ENCODE measurements around the gene RNF115. TPM values are rescaled to one million over a fixed set of nuclear protein-coding genes. Genes with fewer than 3 reads are reported as not detected.

Gene RNF115
- total and polyA plus RNA-seq, 12 donors: 8.3 to 19.2 (median 12.4) TPM

DNA sequence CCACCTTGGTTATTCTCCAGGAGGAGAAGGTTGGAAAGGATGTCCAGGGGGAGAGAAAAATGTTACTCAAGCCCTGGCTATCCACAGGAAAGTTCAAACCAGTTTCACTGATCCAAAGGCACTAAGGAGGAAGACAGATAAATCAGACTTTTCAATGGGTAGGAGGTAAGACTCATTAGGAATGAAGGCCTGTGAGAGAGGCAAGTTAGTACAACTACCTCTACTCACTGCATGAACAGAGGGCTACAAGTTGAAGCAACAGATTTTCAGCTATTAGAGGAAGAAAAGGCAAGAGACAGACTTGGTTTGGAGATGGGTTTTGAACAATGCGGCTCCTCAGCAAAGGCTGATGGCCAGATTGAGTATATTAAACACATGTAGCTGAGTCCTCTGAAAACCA, 87.7 kb downstream of the RNF115 start:
- Histone ChIP-seq H3K9me3 (replicated peaks in 1 of 3) (no peaks in the 10 kb centered on the region), H3K4me1 (replicated peaks in 1 of 2) (no peaks in the 10 kb centered on the region), H3K27ac (no peak overlapping the region), H3K27me3 (no peaks in the 10 kb centered on the region), H3K36me3 (replicated peaks in 1 of 2) (no peaks in the 10 kb centered on the region), H3K4me3 (no peak overlapping the region)
- WGBS, 4 donors: 94 to 100% (median 99%) methylated on average over 1 of the region's 1 CpG
- DNase-seq: no peak
- no peak for TF ChIP-seq POLR2A (IDR thresholded peaks at IDR 0.05)
- TF ChIP-seq, protein P1, sequence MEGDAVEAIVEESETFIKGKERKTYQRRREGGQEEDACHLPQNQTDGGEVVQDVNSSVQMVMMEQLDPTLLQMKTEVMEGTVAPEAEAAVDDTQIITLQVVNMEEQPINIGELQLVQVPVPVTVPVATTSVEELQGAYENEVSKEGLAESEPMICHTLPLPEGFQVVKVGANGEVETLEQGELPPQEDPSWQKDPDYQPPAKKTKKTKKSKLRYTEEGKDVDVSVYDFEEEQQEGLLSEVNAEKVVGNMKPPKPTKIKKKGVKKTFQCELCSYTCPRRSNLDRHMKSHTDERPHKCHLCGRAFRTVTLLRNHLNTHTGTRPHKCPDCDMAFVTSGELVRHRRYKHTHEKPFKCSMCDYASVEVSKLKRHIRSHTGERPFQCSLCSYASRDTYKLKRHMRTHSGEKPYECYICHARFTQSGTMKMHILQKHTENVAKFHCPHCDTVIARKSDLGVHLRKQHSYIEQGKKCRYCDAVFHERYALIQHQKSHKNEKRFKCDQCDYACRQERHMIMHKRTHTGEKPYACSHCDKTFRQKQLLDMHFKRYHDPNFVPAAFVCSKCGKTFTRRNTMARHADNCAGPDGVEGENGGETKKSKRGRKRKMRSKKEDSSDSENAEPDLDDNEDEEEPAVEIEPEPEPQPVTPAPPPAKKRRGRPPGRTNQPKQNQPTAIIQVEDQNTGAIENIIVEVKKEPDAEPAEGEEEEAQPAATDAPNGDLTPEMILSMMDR (IDR thresholded peaks at IDR 0.05): no peak
- intact Hi-C loops (cut with DNase I): loop anchor here in 1 of 2 donors (10.0 kb wide), 1 partner anchor 89 kb away; the partner anchor contains the start of genes POLR3C and RNF115

DNA sequence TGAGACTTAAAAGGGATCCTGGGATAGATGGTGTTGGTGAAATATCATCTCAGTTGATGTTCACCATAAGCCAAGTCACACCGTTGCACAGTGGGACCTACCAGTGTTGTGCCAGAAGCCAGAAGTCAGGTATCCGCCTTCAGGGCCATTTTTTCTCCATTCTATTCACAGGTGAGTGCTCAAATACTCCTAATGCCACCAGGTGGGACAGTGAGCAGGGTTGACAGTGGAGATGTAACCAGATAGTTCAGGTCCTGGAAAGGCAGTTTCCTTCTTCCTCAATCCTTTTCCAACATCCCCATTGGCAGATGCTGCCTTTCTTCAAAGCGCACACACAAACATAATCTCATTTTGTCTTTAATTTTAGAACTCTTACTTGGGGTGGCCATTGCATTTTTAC, 93.0 kb downstream of the RNF115 start:
- Histone ChIP-seq H3K27ac (no peak overlapping the region), H3K36me3 (replicated peaks in 1 of 2) (no peaks in the 10 kb centered on the region), H3K4me3 (no peak overlapping the region), H3K4me1 (replicated peaks in 1 of 2) (peaks cover 4 to 7% of the 10 kb centered on the region in 2 donors), H3K27me3 (no peaks in the 10 kb centered on the region), H3K9me3 (replicated peaks in 1 of 3) (no peaks in the 10 kb centered on the region)
- DNase-seq: no peak
- TF ChIP-seq, protein P1 (IDR thresholded peaks at IDR 0.05): no peak
- no peak for TF ChIP-seq POLR2A (IDR thresholded peaks at IDR 0.05)
- WGBS, 4 donors: 96 to 99% (median 97%) methylated on average over 3 of the region's 3 CpGs
- intact Hi-C loops (cut with DNase I): loop anchor here in 1 of 2 donors (10.0 kb wide), 1 partner anchor 94 kb away; the partner anchor contains the start of genes POLR3C and RNF115

DNA sequence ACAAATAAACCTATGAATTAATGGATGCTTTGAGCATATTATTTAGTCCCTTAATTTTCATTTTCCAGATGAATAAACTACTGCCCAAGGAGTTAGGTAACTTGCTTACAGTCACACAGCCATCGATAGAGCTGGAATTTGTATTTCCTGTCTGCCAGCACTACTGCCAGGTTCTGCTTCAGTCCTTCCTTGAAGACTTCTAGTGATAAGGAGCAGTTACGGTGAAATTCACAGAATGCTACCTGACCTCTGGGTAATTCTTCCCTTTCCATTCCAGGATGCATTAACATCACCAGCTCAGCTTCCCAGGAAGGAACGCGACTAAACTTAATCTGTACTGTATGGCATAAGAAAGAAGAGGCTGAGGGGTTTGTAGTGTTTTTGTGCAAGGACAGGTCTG, 93.4 kb downstream of the RNF115 start:
- no peak for TF ChIP-seq POLR2A (IDR thresholded peaks at IDR 0.05)
- TF ChIP-seq, protein P1 (IDR thresholded peaks at IDR 0.05): no peak
- H3K4me3 ChIP-seq: no peak overlapping the region
- H3K4me1 ChIP-seq (replicated peaks in 1 of 2): peaks cover 4 to 7% of the 10 kb centered on the region in 2 donors
- H3K27me3 ChIP-seq: no peaks in the 10 kb centered on the region
- no peak overlapping the region for H3K27ac ChIP-seq
- no peaks in the 10 kb centered on the region for H3K9me3 ChIP-seq (replicated peaks in 1 of 3)
- intact Hi-C loops (cut with DNase I): loop anchor here in 1 of 2 donors (10.0 kb wide), 1 partner anchor 94 kb away; the partner anchor contains the start of genes POLR3C and RNF115
- WGBS, 4 donors: 82 to 87% (median 85%) methylated on average over 4 of the region's 4 CpGs
- no peaks in the 10 kb centered on the region for H3K36me3 ChIP-seq (replicated peaks in 1 of 2)
- no peak for DNase-seq

DNA sequence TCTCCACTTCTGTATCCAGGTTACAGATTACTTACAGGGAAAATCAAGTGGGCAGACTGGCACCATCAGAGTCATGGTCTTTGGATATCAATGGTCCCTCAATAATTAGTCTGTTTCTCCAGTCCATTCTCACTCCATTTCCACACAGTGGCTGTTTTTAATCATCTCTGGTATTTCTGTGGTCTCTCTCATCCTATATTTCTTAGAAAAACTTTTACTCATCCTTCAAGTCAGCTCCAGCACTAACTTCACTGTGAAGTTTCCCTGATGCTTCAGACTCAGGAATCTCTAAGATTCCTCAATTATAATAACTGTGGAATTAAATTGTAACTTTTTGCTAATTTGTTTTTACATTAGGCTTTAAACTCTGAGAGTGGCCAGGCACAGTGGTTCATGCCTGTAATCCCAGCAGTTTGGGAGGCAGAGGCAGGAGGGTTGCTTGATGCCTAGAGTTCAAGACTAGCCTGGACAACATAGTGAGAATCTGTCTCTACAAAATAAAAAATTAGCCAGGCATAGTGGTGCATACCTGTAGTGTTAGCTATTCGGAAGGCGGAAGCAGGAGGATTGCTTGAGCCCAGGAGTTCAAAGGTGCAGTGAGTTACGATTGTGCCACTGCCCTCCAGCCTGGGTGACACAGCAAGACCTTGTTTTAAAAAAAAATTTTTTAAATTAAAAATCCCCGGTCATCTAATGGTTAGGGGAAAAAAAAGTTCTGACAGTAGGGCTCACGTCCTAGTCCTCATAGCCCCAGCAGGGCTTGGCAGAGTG, 94.0 kb downstream of the RNF115 start:
- 86 to 93% (median 91%) methylated on average over 5 of the region's 5 CpGs for WGBS, 4 donors
- no peak overlapping the region for H3K4me3 ChIP-seq
- intact Hi-C loops (cut with DNase I): loop anchor here in 1 of 2 donors (10.0 kb wide), 1 partner anchor 95 kb away; the partner anchor contains the start of genes POLR3C and RNF115
- DNase-seq: no peak
- H3K4me1 ChIP-seq (replicated peaks in 1 of 2): peaks cover 4 to 7% of the 10 kb centered on the region in 2 donors
- H3K36me3 ChIP-seq (replicated peaks in 1 of 2): no peaks in the 10 kb centered on the region
- no peaks in the 10 kb centered on the region for H3K27me3 ChIP-seq
- TF ChIP-seq, protein P1 (IDR thresholded peaks at IDR 0.05): no peak
- no peak for TF ChIP-seq POLR2A (IDR thresholded peaks at IDR 0.05)
- H3K27ac ChIP-seq: no peak overlapping the region
- H3K9me3 ChIP-seq (replicated peaks in 1 of 3): no peaks in the 10 kb centered on the region
